GM20000 (cell line): ENCODE data around the gene ZNF483.
"Not testable (repeated sequence)": the region's sequence is repeated elsewhere in the genome, so short reads cannot be mapped to it uniquely, and the experiment has no call there.

Experiments
- DNase-seq: peaks from one replicate; pipeline ENCODE4 v3.0.0; 2012; ENCODE audit warnings: low spot score
- CTCF ChIP-seq: IDR thresholded peaks from 2 replicates; pipeline ENCODE4 v1.5.1; 2012; ENCODE audit warnings: mild to moderate bottlenecking, control low read depth; ENCODE audit errors: extremely low read depth, missing control alignments

ZNF483 gene

GRCh38 chr9:111548623-111549022, 23.6 kb downstream of the ZNF483 start:
- DNase-seq = no peak
- TF ChIP-seq CTCF = no peak

- not testable (repeated sequence) for DNase-seq
Measured at GRCh38 chr9:111555425-111555824, 30.4 kb downstream of the ZNF483 start.

GRCh38 chr9:111559000-111559610, 34.1 kb downstream of the ZNF483 start:
- no peak for DNase-seq

GRCh38 chr9:111561165-111561719, 36.3 kb downstream of the ZNF483 start:
- no peak for TF ChIP-seq CTCF
- DNase-seq = no peak

More at GRCh38 chr9:111559000-111559610, 34.1 kb downstream of the ZNF483 start:
- no peak for TF ChIP-seq CTCF

GRCh38 chr9:111566234-111566633, 41.3 kb downstream of the ZNF483 start:
- TF ChIP-seq CTCF = no peak
- no peak for DNase-seq

GRCh38 chr9:111568127-111568526, 43.1 kb downstream of the ZNF483 start:
- DNase-seq = not testable (repeated sequence)

- no peak for TF ChIP-seq CTCF
- no peak for DNase-seq
Measured at GRCh38 chr9:111572950-111573604, 48.1 kb downstream of the ZNF483 start.

- TF ChIP-seq CTCF = no peak
- no peak for DNase-seq
Measured at GRCh38 chr9:111582888-111583287, 57.9 kb downstream of the ZNF483 start.
